Thyroid gland (tissue), 4 donors: ENCODE results near the gene STAT3. TPM values are rescaled to one million over a fixed set of nuclear protein-coding genes. Genes with fewer than 3 reads are reported as not detected.

Source experiments
- DNase-seq, 2 donors: peaks; one replicate each; pipeline ENCODE4 v3.0.0-alpha.2; 2019
- H3K27ac ChIP-seq, 3 donors: fragments of 200-600 bp; sonication (generic); 1 replicate in 2 of 3; 2 replicates in 1 of 3; pipeline ENCODE4 v1.5.1; 2016 to 2019; ENCODE audit warnings: mild to moderate bottlenecking in 1 of 3, moderate library complexity in 1 of 3
- H3K27me3 ChIP-seq: fragments of 200-600 bp; sonication (generic); one replicate; pipeline ENCODE4 v1.5.1; 2019
- H3K36me3 ChIP-seq, 2 donors: fragments of 200-600 bp; sonication (generic); one replicate each; pipeline ENCODE4 v1.5.1; 2016 to 2019
- H3K4me1 ChIP-seq, 2 donors: fragments of 200-600 bp; sonication (generic); one replicate each; pipeline ENCODE4 v1.5.1; 2017 to 2019
- H3K4me3 ChIP-seq, 3 donors: fragments of 200-600 bp; sonication (generic); replicated peaks in 1 of 3; 1 replicate in 2 of 3; 2 replicates in 1 of 3; pipeline ENCODE4 v1.5.1; 2016; ENCODE audit warnings: mild to moderate bottlenecking in 1 of 3
- H3K9me3 ChIP-seq: fragments of 200-600 bp; sonication (generic); one replicate; pipeline ENCODE4 v1.5.1; 2017
- CTCF ChIP-seq, 6 experiments: fragments of 200-600 bp in 3 of 6; fragments of 450-650 bp in 3 of 6; sonication (generic) in 3 of 6; IDR thresholded peaks; one replicate each; pipeline ENCODE4 v1.5.1; 2016 to 2019; ENCODE audit warnings: antibody characterized with exemption in 6 of 6, mild to moderate bottlenecking in 2 of 6, inconsistent platforms in 1 of 6, moderate library complexity in 1 of 6
- POLR2A ChIP-seq, 2 donors: fragments of 450-650 bp; IDR thresholded peaks; one replicate each; pipeline ENCODE4 v1.6.1; 2017; ENCODE audit warnings: antibody characterized with exemption in 2 of 2, mild to moderate bottlenecking in 2 of 2, moderate library complexity in 1 of 2
- WGBS, 2 donors: methylation state at CpG; one replicate each; pipeline ENCODE4 v1.1.5; 2017; 5-methylcytosine and 5-hydroxymethylcytosine counted together
- intact Hi-C: fragments of 100-400 bp; cut with DNase I; formaldehyde crosslinking; loops from one replicate; pipeline ENCODE4 v1.15.1; 2023
- total RNA-seq, 4 donors: library from RNA; depleted of rRNA; stranded (reverse); fragments of >200 nt; gene quantifications; one replicate each; pipeline ENCODE4 v1.2.3, GENCODE V29; 2016

STAT3 gene
- total RNA-seq, 4 donors from 2014 or later: 147 to 292 (median 206) TPM

- Histone ChIP-seq H3K4me3 (no peak overlapping the region), H3K27ac (peak overlapping the region; percentile 67 to 89 (median 84)), H3K36me3 (no peaks in the 10 kb centered on the region), H3K4me1 (peaks cover 15 to 33% of the 10 kb centered on the region in 2 donors), H3K9me3 (no peaks in the 10 kb centered on the region), H3K27me3 (no peaks in the 10 kb centered on the region)
- TF ChIP-seq CTCF (IDR thresholded peaks at IDR 0.05): no peak
- TF ChIP-seq POLR2A (IDR thresholded peaks at IDR 0.05): no peak
- WGBS, 2 donors: 56 to 74% methylated on average over 5 of the region's 5 CpGs
- intact Hi-C loops: no loop called here
- DNase-seq: no peak
Observed at GRCh38 chr17:42286411-42287221, 101.6 kb downstream of the STAT3 start.

GRCh38 chr17:42285346-42286050 is 102.7 kb downstream of the STAT3 start:
- Histone ChIP-seq H3K9me3 (no peaks in the 10 kb centered on the region), H3K27me3 (no peaks in the 10 kb centered on the region), H3K36me3 (no peaks in the 10 kb centered on the region), H3K4me3 (no peak overlapping the region), H3K27ac (no peak overlapping the region), H3K4me1 (peaks cover 15 to 33% of the 10 kb centered on the region in 2 donors)
- intact Hi-C loops: no loop called here
- no peak for DNase-seq
- WGBS, 2 donors: 97% methylated on average over 11 of the region's 11 CpGs
- TF ChIP-seq POLR2A (IDR thresholded peaks at IDR 0.05) (no peak), CTCF (IDR thresholded peaks at IDR 0.05) (no peak)

GRCh38 chr17:42284566-42284965 is 103.7 kb downstream of the STAT3 start:
- TF ChIP-seq POLR2A (IDR thresholded peaks at IDR 0.05): no peak
- no peak for TF ChIP-seq CTCF (IDR thresholded peaks at IDR 0.05)
- no peak for DNase-seq
- Histone ChIP-seq H3K4me1 (peaks cover 15 to 29% of the 10 kb centered on the region in 2 donors), H3K27ac (no peak overlapping the region), H3K4me3 (no peak overlapping the region), H3K9me3 (no peaks in the 10 kb centered on the region), H3K36me3 (no peaks in the 10 kb centered on the region), H3K27me3 (no peaks in the 10 kb centered on the region)
- WGBS, 2 donors: 95 to 98% methylated on average over 5 to 6 of the region's 7 CpGs
- intact Hi-C loops: no loop called here

GRCh38 chr17:42284024-42284369 is 104.2 kb downstream of the STAT3 start:
- WGBS, 2 donors: 90 to 91% methylated on average over 5 of the region's 5 CpGs
- Histone ChIP-seq H3K27ac (no peak overlapping the region), H3K4me1 (peaks cover 15 to 23% of the 10 kb centered on the region in 2 donors), H3K9me3 (no peaks in the 10 kb centered on the region), H3K27me3 (no peaks in the 10 kb centered on the region), H3K36me3 (no peaks in the 10 kb centered on the region), H3K4me3 (no peak overlapping the region)
- intact Hi-C loops: no loop called here
- TF ChIP-seq CTCF (IDR thresholded peaks at IDR 0.05): no peak
- TF ChIP-seq POLR2A (IDR thresholded peaks at IDR 0.05): no peak
- no peak for DNase-seq
